HG03103 (cell line): ENCODE results near the gene DMC1.
A peak's percentile ranks its signal among the peaks of the same experiment; 100 is the strongest.

Source experiments
- ATAC-seq: cut with Tn5 transposase; IDR thresholded peaks from one replicate; pipeline ENCODE4 v1.9.1; 2021; ENCODE audit warnings: low read depth; ENCODE audit not compliant: unreplicated experiment

DMC1 gene

DNA sequence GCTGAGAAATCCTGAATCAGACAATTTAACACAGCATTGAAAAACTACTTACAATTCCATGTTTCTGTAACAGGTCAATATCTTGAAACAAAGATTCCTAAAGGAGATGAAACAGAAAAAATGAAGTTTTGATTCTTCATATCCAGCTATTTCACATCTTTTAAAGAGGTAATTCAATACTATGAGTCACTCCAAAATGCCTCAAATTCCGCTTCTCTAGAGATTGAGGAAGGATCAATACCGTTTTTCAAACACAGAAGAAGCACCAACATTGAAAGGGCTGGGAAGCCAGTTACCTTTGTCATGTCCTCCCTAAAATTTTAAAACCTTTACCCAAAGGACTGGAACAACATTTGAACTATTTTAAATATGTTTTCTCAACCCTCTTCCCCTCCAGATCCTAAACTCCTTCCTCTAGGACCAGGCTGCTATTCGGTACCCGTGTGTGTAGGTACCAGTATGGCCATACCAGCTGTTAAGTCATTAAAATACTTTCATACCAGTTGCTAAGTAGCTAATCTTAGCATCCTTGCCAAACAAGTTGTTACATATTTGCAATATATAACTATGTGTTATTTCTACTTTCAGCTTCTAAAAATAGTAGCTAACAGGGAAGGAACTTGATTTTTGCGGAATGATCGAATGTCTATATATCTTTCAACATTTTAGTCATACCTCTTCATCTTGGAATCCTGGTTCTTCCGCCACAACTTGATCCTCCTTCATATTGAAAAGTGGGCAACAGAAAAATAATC lies 2.3 kb downstream of the DMC1 start:
- no peak for ATAC-seq

DNA sequence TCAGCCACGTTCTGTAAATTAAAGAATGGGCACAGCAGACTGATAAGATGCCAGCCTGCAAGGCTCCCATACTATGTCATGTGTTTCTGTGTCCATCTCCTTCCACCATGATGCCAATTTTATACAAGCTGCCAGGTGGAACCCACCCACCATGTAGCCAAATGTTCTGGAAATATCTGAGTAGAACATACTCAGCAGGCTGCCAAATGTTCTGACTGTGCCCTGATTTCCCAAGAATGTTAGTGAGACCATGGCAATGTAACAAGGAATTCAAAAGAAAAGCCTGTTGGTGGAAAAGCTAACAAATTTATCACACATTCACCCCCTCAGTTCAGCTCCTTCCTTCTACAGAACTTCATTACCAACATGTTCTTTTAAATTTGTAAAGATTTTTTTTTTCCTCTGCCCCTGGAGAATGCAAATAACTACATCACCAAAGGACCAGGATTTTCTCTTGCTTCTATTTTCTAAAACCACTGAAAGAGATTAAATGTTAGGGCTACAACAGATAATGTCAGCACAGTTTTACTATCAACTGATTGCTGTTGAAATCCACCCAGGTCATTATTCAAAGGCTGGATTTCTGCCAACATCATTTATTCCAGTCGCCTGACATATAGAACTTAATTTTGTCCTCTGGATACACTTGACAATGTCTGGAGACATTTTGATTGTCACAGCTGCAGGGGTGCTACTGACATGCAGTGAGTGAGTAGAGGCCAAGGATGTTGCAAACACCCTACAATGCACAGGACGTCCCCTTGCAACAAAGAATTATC lies 3.1 kb downstream of the DMC1 start:
- ATAC-seq = no peak

DNA sequence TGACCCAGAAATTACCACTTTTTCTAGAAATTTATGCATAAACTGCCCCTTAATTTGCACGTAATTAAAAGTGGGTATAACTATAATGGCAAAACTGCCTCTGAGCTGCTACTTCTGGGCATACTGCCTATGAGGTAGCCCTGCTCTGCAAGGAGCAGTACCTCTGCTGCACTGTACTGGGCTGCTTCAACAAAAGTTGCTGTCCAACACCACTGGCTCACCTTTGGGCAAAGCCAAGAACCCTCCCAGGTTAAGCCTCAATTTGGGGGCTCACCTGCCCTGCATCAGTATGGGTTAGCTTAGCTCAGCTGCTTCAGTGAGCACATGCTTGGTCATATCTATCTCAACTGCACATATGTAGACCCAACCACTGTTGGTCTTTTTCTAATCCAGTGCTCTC lies 4.5 kb downstream of the DMC1 start:
- ATAC-seq = no peak

DNA sequence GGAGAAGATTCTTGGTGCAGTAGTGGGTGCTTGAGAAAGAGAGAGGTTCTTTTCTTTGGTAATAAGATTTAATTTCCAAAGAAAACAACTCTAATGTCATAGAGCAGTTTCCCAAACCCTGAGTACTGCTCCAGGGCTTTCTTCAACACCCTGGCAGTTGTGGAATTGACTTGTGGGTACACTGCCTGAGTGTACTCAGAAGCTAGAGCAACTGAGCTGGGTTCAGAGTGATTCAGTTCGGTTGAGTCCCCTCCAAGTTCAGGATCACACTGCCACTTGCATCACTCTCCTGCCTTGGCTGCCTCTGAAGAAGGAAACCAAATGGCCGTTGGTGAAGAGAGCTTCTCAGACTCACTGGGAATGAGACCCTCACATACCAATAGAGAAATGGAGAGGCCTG lies 5.3 kb downstream of the DMC1 start:
- no peak for ATAC-seq

DNA sequence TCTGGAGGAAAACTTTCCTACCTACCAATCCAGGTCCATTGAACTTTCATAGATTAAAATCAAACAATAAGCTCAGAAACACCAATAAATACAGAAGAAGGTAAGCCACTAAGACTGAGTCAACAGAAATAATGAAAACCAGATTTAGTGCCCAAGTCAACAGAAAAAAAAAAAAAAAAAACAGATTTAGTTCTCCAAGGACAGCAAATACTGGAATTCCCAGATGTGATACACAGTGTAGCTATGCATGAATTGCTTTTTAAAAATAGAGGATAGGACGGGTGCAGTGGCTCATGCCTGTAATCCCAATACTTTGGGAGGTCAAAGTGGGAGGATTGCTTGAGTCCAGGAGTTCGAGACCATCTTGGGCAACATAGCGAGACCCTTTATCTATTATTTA lies 15.7 kb downstream of the DMC1 start:
- ATAC-seq = no peak

DNA sequence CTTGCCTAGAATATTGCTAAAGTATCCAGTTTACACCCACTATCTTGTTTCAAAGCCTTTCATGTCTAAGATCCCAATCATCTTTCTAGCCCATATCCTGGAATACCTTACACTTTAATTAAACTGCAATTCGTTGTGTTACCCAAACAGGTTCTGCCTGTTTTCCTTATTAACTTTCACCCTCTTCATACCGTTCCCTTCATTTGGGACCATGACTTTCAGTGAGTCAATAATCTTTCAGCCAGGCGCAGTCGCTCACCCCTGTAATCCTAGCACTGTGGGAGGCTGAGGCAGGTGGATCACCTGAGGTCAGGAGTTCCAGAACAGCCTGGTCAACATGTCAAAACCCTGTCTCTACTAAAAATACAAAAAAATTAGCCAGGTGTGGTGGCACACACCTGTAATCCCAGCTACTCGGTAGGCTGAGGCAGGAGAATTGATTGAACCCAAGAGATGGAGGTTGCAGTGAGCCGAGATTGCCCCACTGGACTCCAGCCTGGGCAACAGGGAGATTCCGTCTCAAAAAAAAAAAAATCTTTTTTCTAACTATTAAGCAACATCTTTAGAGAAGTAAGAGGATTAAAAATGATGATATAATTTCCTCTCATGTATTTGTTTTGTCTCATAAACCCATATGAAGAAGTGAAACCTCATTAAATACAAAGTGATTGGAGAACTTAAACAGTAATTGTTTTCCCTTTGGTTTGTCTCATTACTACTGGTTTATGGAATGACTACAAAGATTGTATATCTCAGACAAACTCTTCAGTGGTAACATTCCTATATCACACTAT lies 20.7 kb downstream of the DMC1 start:
- no peak for ATAC-seq

DNA sequence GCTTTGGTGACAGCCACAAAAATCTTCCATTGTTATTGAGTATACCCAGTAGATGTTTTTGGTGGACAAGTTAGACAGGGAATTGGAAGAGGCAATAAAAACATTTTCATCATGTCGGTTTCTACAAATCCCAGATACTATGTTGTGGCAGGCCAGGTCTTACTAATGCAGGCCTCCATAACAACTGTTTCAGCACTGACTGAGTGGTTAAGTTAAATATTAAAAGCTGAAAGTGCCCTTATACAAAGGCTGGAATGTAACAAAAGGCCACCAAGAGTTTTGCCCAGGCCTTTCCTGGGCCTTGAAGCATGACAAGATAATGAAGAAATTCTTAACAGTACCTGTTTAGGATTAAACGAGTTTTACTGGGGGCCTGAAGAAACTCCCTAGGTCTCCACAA lies 29.3 kb downstream of the DMC1 start:
- no peak for ATAC-seq

DNA sequence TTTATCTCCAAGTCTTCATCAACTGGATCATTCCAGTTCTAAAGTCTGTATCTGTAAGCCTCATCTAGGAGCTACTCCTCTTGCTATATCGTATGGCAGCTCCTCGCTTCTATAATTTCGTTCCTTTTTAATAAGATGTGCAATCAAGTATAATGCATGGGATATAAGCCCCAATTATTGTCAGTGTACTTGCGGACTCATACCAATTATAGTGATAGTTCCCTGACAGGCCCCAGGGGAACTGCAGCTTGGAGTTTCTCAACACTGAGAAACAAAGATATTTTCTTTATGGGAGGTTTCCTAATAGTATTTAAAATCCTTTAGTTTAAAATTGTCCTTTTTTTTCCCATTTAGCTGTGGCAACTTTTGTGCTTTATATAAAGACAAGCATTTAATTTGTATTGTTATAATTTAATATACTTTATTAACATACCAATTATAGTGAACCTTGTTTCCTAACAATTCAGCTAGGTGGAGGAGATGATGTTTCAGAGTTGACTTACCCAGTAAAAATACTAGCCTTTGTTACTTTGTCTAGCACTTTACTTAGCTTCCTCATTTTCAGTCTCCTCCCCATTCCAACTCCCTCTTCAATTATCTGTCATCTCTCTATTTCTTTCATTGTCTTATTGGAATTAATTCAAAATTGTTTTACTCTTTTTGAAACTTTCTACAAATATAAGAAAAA lies 38.6 kb downstream of the DMC1 start:
- ATAC-seq = no peak

DNA sequence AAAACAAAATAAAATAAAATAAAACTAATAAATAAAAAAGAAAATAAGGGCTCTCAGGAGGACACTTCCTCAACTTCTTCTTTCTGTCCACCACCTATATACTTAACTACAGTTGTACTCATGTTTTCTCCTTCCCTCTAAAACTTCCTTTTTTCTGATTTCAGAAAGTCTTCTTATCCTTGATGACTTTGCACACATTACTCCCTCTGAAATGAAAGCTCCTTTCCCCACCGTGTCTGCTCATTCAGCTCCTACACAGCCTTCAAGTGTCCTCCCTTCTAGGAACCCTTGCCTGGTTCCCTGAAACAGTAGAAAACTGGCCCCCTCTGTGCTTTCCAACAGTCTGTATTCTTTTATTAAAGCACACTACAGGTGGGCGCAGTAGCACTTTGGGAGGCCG lies 45.6 kb downstream of the DMC1 start:
- ATAC-seq = no peak

DNA sequence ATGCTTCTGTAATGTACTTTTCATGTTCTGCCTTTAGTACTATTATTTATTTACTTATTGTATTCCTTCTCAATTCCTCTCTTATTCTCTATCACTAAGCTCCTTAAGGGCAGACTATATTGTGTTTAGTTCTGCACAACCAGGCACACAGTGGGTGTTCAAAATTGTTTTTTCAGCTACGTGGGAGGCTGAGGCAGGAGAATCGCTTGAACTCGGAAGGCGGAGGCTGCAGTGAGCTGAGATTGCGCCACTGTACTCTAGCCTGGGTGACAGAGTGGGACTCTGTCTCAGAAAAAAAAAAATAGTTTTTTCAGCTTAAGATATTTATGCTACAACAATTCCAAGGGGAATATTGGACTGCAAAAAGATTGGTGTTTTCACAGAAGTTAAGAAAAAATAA lies 46.5 kb downstream of the DMC1 start:
- ATAC-seq = no peak

DNA sequence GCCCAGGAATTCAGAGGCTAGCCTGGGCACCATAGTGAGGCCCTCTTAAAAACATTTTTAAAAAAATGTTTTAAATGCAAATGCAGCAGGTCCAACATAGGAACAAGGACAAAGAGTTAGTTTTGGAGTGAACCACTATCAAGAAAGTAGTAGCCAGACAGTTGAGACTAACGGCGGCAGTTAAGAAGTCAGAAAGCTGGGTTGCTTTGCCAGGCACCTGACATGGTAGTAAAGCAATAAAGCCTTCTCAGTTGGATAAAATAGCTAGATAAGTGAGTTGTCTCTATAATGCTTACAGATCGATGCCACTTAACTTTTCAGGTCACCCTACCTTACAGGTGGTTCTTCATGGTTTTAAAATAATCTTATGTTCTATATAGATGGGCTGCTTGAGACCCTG lies 47.0 kb downstream of the DMC1 start:
- no peak for ATAC-seq

DNA sequence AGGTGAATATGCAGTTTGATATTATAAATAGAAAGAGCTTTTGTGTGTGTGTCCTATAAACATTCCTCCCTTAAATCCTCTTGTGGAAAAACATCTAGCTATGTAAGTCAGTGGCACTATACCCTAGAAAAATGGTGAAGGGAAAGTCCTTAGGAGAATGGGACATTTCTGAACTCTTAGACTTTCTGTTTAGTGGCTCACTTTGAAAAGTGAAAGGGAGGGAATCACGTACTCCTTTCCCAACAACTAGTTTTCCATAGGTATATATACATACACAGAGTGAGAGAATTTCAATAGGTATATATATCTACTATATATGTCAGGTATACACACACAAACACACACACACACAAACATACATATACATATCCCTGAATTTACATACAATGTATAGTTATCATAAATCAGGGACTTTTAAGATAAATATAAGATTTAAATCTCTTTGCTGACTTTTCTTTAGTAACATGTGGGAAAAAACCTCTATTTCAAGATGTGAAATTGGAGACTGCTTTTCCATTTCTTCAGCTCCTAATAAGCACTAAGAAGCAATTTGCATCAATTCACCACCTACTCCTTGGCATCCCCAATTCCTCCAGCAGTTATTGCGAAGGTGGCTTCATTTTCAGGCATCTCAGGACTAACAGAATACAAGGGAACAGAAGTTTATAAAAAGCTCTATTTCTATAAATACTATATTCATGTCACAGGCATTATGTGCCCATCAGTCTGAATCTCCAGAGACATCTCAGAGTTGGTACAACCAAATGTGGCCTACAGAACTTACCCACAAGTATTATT lies 50.3 kb downstream of the DMC1 start:
- ATAC-seq = no peak

DNA sequence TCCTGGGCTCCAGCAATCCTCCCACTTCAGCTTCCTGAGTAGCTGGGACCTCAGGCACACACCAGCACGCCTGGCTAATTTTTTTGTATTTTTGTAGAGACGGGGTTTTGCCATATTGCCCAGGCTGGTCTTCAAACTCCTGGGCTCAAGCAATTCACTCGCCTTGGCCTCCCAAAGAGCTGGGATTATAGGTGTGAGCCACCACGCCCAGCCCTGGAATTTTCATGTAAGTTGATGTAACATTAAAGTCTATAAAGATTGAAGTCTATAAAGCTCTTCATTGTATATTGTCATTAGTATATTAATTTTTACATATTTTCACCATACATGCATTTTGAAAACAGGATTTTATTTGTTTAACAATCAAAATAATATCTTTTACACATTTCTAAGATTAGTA lies 51.4 kb downstream of the DMC1 start:
- ATAC-seq = no peak

DNA sequence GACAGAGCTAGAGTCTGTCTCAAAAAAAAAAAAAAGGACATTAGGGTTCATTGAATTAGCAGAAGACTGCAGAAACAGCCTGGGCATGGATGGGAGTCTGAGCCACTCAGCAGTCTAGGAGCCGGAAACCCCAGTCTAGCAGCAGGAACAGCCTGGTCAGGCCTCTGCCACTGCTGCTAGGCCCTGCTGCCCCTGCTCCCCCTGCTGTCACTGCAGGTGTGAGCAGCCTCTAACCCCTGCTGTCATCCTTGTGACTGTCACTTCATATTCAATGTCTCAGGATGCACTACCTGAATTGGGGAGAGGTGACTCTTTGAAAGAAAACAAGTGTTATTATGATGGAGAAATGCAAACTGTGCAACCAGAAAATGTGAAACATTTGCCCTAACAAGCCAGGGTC lies 56.9 kb downstream of the DMC1 start:
- ATAC-seq = no peak

DNA sequence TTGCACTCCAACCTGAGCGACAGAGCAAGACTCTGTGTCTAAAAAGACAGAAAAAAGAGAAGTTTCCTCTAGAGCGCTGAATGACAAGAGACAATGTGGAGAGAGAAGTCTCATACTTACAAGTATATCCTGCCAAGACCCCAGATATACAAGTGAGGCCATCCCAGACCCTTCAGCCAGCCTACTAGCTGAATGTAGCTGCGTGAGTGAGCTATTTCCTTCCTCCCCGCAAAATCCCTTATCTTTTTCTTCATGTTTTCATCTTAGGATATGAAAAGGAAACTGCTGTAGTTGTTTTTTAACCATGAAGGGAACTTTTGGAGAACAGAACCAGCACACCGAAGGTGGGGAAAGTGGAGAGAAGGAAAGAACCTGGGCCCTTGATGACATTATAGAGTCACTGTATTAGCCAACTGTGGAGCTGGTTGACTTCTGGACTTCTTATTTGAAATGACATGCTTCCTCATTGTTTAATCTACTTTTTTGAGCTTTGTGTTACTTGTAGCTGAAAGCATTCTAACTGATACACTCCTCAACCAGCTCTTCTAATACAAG lies 59.5 kb downstream of the DMC1 start:
- ATAC-seq = no peak

DNA sequence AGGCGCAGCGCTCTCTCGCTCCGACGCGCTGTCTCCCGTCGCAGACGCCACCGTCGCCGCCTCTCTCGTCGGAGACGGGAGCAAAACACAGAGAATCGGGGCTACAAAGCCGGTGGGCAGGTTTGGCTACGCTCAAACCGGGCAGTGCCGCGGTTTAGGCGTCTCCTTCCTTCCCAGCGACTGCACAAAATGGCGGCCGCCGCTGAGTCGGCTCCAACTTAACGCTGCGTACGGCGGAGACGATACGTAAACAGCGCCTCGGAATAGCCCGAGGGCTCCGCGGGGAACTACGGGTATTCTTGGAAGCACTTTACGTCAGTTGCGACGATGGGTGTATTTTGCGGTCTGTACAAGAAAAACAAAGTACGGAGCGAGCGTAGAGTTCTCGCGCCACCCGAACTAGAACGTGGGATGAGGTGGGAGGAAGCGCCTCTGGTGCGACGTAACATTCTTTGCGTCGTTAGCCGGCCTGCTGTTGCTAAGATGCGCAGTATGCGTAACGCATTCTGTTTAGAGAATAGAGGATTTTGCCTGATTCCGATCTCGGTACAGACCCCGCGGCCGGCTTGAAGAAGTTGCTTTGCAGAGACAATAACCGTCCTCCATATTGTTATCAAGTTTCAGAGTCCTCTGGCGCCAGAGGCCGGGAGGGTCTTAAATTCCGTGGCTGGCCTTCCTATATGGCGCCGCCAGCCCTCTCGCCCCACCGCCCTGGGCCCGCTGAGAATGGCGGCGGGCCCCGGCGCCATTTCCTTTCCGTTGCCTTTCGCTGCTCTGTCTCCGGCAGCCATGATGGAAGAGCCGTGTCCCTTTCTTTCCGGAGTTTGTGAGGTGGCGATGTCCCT lies 63.6 kb downstream of the DMC1 start, which contains the start of gene DDX17:
Gene DDX17 (minus strand): TSS at position 194 of the 845 bp plus-strand sequence.
- ATAC-seq = peak; percentile 74

DNA sequence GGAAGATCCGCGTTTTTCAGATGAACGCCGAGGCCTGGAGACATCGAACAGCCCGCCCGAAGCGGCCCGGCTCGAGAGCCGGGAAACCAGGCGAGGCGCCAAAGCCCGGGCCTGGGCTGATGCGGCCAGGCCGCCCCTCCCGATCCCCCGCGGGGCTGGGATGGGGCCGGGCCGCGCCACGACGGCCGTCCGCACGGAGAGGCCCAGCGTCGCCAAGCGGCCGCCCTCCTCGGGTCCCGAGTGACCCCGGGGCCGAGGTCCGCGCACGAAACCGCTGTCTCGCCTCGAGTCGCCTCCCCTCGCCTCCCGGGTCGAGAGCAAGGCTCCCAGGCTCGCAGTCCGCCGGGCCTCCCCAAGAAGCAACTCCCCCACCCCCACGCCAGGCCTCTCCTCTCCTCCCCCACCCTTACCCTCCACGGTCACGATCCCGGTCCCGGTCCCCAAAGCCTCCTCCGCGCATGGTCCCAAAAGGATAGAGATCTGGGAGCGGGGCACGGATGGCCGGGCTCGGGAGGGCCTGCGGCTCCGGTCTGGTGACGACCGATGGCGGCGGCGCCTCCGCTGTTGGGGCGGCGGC lies 64.4 kb downstream of the DMC1 start:
- peak; percentile 14 for ATAC-seq

DNA sequence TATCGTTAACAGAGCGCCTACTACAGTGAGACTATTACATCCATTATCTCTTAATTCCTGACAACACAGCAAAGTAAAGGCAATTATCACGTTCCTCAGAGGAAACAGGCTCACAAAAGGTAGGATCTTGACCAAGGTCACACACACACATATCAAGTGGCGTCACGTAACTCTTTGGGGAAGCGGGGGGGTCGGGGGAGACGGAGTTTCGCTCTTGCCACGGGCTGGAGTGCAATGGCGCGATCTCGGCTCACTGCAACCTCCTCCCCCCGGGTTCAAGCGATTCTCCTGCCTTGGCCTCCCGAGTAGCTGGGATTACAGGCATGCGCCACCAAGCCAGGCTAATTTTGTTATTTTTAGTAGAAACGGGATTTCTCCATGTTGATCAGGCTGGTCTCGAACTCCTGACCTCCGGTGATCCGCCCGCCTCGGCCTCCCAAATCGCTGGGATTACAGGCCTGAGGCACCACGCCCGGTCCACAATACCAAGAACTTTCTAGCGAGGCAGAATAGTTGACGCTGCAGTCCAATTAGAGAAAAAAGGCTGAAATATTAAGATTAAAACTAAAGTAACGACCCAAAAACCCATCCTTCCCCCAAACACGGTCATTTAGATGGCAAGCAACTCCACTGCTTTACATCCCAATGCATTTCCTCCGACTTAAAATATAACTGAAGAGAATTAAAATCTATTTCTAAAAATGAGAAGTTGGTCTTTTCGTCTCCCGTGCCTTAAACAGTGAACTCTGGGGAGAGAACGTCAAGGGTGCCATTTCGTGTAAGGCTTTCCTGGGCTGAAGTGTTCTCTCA lies 65.0 kb downstream of the DMC1 start:
- ATAC-seq = no peak
